GM23338 (cell line): ENCODE results near the gene SLC35D2. TPM values are rescaled to one million over a fixed set of nuclear protein-coding genes. Genes with fewer than 3 reads are reported as not detected.

Experiments
- ATAC-seq: fragments of 200-7000 bp; cut with Tn5 transposase; 3 replicates; pipeline ENCODE4 v1.9.1; 2020
- DNase-seq: peaks from one replicate; pipeline ENCODE4 v3.0.0-alpha.2; 2015; ENCODE audit warnings: low spot score
- H2AFZ ChIP-seq: fragments of 200-600 bp; sonication (generic); 2 replicates; pipeline ENCODE4 v1.8.0; 2016; ENCODE audit warnings: antibody characterized with exemption, mild to moderate bottlenecking, moderate library complexity
- H3F3A ChIP-seq: fragments of 200-600 bp; sonication (generic); replicated peaks from 2 replicates; pipeline ENCODE4 v1.8.0; 2017; ENCODE audit warnings: antibody characterized with exemption, mixed run types, low read depth
- H3K27ac ChIP-seq: fragments of 200-600 bp; sonication (generic); 2 replicates; pipeline ENCODE4 v1.6.1; 2016; ENCODE audit warnings: low read depth
- H3K27me3 ChIP-seq: fragments of 200-600 bp; sonication (generic); 2 replicates; pipeline ENCODE4 v1.8.0; 2016; ENCODE audit warnings: mild to moderate bottlenecking, mixed run types, moderate library complexity; ENCODE audit not compliant: insufficient read depth
- H3K36me3 ChIP-seq: fragments of 200-600 bp; sonication (generic); 2 replicates; pipeline ENCODE4 v1.8.0; 2016; ENCODE audit warnings: mild to moderate bottlenecking; ENCODE audit not compliant: insufficient read depth
- H3K4me1 ChIP-seq: fragments of 200-600 bp; sonication (generic); 2 replicates; pipeline ENCODE4 v1.8.0; 2016; ENCODE audit warnings: mild to moderate bottlenecking, moderate library complexity; ENCODE audit not compliant: insufficient read depth
- H3K4me2 ChIP-seq: fragments of 200-600 bp; sonication (generic); 2 replicates; pipeline ENCODE4 v1.7.1; 2017; ENCODE audit warnings: mixed run types
- H3K4me3 ChIP-seq: fragments of 200-600 bp; sonication (generic); 2 replicates; pipeline ENCODE4 v1.6.1; 2016; ENCODE audit warnings: mixed run types
- H3K79me2 ChIP-seq: fragments of 200-600 bp; sonication (generic); replicated peaks from 2 replicates; pipeline ENCODE4 v1.8.0; 2017; ENCODE audit warnings: mild to moderate bottlenecking; ENCODE audit not compliant: insufficient read depth
- H3K9me2 ChIP-seq: fragments of 200-600 bp; sonication (generic); 2 replicates; pipeline ENCODE4 v1.8.0; 2017; ENCODE audit not compliant: insufficient read depth
- H4K20me1 ChIP-seq: fragments of 200-600 bp; sonication (generic); replicated peaks from 2 replicates; pipeline ENCODE4 v1.8.0; 2017; ENCODE audit warnings: mild to moderate bottlenecking; ENCODE audit not compliant: insufficient read depth
- H3K27ac Mint-ChIP-seq: 2 replicates; pipeline ENCODE4 v1.8.0; 2020; ENCODE audit warnings: inconsistent platforms, mild to moderate bottlenecking, moderate library complexity, mixed read lengths
- H3K27me3 Mint-ChIP-seq: 3 replicates; pipeline ENCODE4 v1.8.0; 2022; ENCODE audit warnings: low read depth, mild to moderate bottlenecking, moderate library complexity, mixed read lengths, inconsistent platforms; ENCODE audit not compliant: insufficient read depth, poor library complexity
- H3K36me3 Mint-ChIP-seq: 3 replicates; pipeline ENCODE4 v1.8.0; 2021; ENCODE audit warnings: low read depth, mild to moderate bottlenecking, inconsistent platforms, moderate library complexity, mixed read lengths
- H3K4me1 Mint-ChIP-seq: 3 replicates; pipeline ENCODE4 v1.8.0; 2020; ENCODE audit warnings: mild to moderate bottlenecking, inconsistent platforms, mixed read lengths
- H3K4me3 Mint-ChIP-seq: 3 replicates; pipeline ENCODE4 v1.8.0; 2021; ENCODE audit warnings: moderate library complexity, mild to moderate bottlenecking, inconsistent platforms, mixed read lengths
- H3K9me3 Mint-ChIP-seq: 3 replicates; pipeline ENCODE4 v1.8.0; 2020; ENCODE audit warnings: moderate library complexity, mild to moderate bottlenecking, inconsistent platforms, mixed read lengths
- CREB1 ChIP-seq: fragments of 250-450 bp; sonication (Bioruptor Pico); IDR thresholded peaks from 2 replicates; pipeline ENCODE4 v1.5.0; 2020; ENCODE audit warnings: low read depth, mild to moderate bottlenecking, moderate library complexity
- ETS1 ChIP-seq: IDR thresholded peaks from 2 replicates; pipeline ENCODE4 v1.6.1; 2016; ENCODE audit warnings: antibody characterized with exemption
- EZH2phosphoT487 ChIP-seq: fragments of 200-600 bp; sonication (generic); IDR thresholded peaks from one replicate; pipeline ENCODE4 v1.8.1; 2018; ENCODE audit warnings: antibody characterized with exemption; ENCODE audit not compliant: unreplicated experiment
- JUNB ChIP-seq: IDR thresholded peaks from one replicate; pipeline ENCODE4 v1.6.1; 2016; ENCODE audit warnings: antibody characterized with exemption; ENCODE audit not compliant: unreplicated experiment
- ZNF114 ChIP-seq: fragments of 250-450 bp; sonication (Bioruptor Pico); IDR thresholded peaks from 2 replicates; pipeline ENCODE4 v1.5.0; 2020; ENCODE audit warnings: mild to moderate bottlenecking, moderate library complexity
- ZNF331 ChIP-seq: fragments of 250-450 bp; sonication (Bioruptor Pico); IDR thresholded peaks from 2 replicates; pipeline ENCODE4 v1.5.0; 2020; ENCODE audit warnings: low read depth, mild to moderate bottlenecking, moderate library complexity
- polyA plus RNA-seq: library from polyadenylated mRNA; unstranded; fragments of >200 nt; fragmentation: Nextera tagmentation; extraction: Ambion mirVana; gene quantifications from 2 replicates; pipeline ENCODE4 v1.2.1, GENCODE V29; 2016
- total RNA-seq: library from RNA; depleted of rRNA; stranded (reverse); fragments of >200 nt; shearing (Covaris generic); gene quantifications from 2 replicates; pipeline ENCODE4 v1.2.3, GENCODE V29; 2014
- TF ChIP-seq, protein P1 (sequence below): fragments of 250-450 bp; sonication (Bioruptor Pico); IDR thresholded peaks from 2 replicates; pipeline ENCODE4 v1.5.0; 2020; ENCODE audit warnings: mild to moderate bottlenecking, moderate library complexity
- TF ChIP-seq, protein P2 (sequence below): IDR thresholded peaks from one replicate; pipeline ENCODE4 v1.6.1; 2018; ENCODE audit warnings: antibody characterized with exemption; ENCODE audit not compliant: unreplicated experiment

Gene SLC35D2
- total and polyA plus RNA-seq, 2 experiments from 2014 or later, result 8.2 to 14.4 TPM

- H4K20me1 ChIP-seq, result peaks cover 20% of the 10 kb centered on the region
- no peak overlapping the region for H2AFZ ChIP-seq
- Mint-ChIP-seq H3K36me3 (peaks cover 30% of the 10 kb centered on the region), H3K4me3 (no peak overlapping the region), H3K9me3 (peaks cover 18% of the 10 kb centered on the region), H3K4me1 (peaks cover 22% of the 10 kb centered on the region), H3K27ac (no peak overlapping the region), H3K27me3 (peaks cover 5% of the 10 kb centered on the region)
- TF ChIP-seq, protein P1, sequence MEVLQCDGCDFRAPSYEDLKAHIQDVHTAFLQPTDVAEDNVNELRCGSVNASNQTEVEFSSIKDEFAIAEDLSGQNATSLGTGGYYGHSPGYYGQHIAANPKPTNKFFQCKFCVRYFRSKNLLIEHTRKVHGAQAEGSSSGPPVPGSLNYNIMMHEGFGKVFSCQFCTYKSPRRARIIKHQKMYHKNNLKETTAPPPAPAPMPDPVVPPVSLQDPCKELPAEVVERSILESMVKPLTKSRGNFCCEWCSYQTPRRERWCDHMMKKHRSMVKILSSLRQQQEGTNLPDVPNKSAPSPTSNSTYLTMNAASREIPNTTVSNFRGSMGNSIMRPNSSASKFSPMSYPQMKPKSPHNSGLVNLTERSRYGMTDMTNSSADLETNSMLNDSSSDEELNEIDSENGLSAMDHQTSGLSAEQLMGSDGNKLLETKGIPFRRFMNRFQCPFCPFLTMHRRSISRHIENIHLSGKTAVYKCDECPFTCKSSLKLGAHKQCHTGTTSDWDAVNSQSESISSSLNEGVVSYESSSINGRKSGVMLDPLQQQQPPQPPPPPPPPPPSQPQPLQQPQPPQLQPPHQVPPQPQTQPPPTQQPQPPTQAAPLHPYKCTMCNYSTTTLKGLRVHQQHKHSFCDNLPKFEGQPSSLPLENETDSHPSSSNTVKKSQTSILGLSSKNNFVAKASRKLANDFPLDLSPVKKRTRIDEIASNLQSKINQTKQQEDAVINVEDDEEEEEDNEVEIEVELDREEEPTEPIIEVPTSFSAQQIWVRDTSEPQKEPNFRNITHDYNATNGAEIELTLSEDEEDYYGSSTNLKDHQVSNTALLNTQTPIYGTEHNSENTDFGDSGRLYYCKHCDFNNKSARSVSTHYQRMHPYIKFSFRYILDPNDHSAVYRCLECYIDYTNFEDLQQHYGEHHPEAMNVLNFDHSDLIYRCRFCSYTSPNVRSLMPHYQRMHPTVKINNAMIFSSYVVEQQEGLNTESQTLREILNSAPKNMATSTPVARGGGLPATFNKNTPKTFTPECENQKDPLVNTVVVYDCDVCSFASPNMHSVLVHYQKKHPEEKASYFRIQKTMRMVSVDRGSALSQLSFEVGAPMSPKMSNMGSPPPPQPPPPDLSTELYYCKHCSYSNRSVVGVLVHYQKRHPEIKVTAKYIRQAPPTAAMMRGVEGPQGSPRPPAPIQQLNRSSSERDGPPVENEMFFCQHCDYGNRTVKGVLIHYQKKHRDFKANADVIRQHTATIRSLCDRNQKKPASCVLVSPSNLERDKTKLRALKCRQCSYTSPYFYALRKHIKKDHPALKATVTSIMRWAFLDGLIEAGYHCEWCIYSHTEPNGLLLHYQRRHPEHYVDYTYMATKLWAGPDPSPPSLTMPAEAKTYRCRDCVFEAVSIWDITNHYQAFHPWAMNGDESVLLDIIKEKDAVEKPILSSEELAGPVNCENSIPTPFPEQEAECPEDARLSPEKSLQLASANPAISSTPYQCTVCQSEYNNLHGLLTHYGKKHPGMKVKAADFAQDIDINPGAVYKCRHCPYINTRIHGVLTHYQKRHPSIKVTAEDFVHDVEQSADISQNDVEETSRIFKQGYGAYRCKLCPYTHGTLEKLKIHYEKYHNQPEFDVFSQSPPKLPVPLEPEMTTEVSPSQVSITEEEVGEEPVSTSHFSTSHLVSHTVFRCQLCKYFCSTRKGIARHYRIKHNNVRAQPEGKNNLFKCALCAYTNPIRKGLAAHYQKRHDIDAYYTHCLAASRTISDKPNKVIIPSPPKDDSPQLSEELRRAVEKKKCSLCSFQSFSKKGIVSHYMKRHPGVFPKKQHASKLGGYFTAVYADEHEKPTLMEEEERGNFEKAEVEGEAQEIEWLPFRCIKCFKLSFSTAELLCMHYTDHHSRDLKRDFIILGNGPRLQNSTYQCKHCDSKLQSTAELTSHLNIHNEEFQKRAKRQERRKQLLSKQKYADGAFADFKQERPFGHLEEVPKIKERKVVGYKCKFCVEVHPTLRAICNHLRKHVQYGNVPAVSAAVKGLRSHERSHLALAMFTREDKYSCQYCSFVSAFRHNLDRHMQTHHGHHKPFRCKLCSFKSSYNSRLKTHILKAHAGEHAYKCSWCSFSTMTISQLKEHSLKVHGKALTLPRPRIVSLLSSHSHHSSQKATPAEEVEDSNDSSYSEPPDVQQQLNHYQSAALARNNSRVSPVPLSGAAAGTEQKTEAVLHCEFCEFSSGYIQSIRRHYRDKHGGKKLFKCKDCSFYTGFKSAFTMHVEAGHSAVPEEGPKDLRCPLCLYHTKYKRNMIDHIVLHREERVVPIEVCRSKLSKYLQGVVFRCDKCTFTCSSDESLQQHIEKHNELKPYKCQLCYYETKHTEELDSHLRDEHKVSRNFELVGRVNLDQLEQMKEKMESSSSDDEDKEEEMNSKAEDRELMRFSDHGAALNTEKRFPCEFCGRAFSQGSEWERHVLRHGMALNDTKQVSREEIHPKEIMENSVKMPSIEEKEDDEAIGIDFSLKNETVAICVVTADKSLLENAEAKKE, result no peak
- TF ChIP-seq CREB1 (CRISPR knock-in tag) (no peak), ZNF114 (CRISPR knock-in tag) (no peak), EZH2phosphoT487 (no peak), JUNB (no peak), ZNF331 (CRISPR knock-in tag) (no peak), ETS1 (no peak)
- TF ChIP-seq, protein P2, sequence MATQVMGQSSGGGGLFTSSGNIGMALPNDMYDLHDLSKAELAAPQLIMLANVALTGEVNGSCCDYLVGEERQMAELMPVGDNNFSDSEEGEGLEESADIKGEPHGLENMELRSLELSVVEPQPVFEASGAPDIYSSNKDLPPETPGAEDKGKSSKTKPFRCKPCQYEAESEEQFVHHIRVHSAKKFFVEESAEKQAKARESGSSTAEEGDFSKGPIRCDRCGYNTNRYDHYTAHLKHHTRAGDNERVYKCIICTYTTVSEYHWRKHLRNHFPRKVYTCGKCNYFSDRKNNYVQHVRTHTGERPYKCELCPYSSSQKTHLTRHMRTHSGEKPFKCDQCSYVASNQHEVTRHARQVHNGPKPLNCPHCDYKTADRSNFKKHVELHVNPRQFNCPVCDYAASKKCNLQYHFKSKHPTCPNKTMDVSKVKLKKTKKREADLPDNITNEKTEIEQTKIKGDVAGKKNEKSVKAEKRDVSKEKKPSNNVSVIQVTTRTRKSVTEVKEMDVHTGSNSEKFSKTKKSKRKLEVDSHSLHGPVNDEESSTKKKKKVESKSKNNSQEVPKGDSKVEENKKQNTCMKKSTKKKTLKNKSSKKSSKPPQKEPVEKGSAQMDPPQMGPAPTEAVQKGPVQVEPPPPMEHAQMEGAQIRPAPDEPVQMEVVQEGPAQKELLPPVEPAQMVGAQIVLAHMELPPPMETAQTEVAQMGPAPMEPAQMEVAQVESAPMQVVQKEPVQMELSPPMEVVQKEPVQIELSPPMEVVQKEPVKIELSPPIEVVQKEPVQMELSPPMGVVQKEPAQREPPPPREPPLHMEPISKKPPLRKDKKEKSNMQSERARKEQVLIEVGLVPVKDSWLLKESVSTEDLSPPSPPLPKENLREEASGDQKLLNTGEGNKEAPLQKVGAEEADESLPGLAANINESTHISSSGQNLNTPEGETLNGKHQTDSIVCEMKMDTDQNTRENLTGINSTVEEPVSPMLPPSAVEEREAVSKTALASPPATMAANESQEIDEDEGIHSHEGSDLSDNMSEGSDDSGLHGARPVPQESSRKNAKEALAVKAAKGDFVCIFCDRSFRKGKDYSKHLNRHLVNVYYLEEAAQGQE, result no peak
- DNase-seq (no peak), ATAC-seq (no peak)
- H3K4me3 ChIP-seq, result no peak overlapping the region
- H3K4me2 ChIP-seq, result no peak overlapping the region
- H3K36me3 ChIP-seq, result no peaks in the 10 kb centered on the region
- no peaks in the 10 kb centered on the region for H3K9me2 ChIP-seq
- peaks cover 78% of the 10 kb centered on the region for H3K79me2 ChIP-seq
- H3K4me1 ChIP-seq, result peaks cover 28% of the 10 kb centered on the region
- no peak overlapping the region for H3K27ac ChIP-seq
- peaks cover 14% of the 10 kb centered on the region; the same call in 1 of the 2 replicates for H3F3A ChIP-seq
- no peaks in the 10 kb centered on the region for H3K27me3 ChIP-seq
These were observed 16.8 kb upstream of the SLC35D2 start for GRCh38 chr9:96400132-96400910.
